ENCODE data around the gene CPXM2. TPM values are rescaled to one million over a fixed set of nuclear protein-coding genes. Genes with fewer than 3 reads are reported as not detected.

CPXM2 gene
- total and polyA plus RNA-seq, 4 donors, result 0.05 to 0.92 (median 0.44) TPM

DNA sequence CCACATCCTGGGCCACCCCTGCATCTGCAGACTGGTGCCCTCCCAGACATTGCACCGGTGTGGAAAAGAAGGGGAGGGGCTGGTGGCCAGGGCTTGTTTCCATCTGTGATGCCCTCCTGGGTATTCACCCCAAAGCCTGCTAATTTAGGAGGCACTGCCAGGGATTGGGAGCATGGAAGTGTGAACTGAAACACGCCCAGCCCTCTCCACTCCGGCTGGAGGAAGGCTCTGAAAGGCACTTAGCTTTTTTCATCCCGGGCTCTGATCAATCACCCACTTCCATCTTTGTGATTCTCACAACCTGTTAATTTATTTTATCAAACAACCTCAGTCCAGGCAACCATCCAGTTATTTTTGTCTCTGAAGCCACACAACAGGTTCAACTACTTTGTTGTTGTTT is 20.9 kb upstream of the CPXM2 start:
- H3K9ac ChIP-seq (ENCODE audit: low read depth in 1 of 2, low read length in 2 of 2), result no peak overlapping the region
- no peak overlapping the region for H3K4me3 ChIP-seq (ENCODE audit: low read depth in 1 of 3, low read length in 3 of 3)
- H3K27ac ChIP-seq (ENCODE audit: low read depth in 1 of 2, low read length in 2 of 2), result no peak overlapping the region
- H3K27me3 ChIP-seq (ENCODE audit: control insufficient read depth in 4 of 4, insufficient read depth in 4 of 4, low read length in 3 of 4), result peaks cover 0 to 8% (median 0%) of the 10 kb centered on the region in 4 donors
- no peak for DNase-seq (ENCODE audit: low spot score)
- H3K9me3 ChIP-seq (ENCODE audit: control insufficient read depth in 4 of 4, low read length in 3 of 4), result no peaks in the 10 kb centered on the region
- H3K36me3 ChIP-seq (ENCODE audit: control insufficient read depth in 4 of 4, insufficient read depth in 3 of 4, low read depth in 1 of 4, low read length in 3 of 4), result no peaks in the 10 kb centered on the region
- no peaks in the 10 kb centered on the region for H3K4me1 ChIP-seq (ENCODE audit: control insufficient read depth in 4 of 4, insufficient read depth in 4 of 4, low read length in 3 of 4)
- no peak for TF ChIP-seq FOXA1 (IDR thresholded peaks at IDR 0.05)
- TF ChIP-seq, protein P1, sequence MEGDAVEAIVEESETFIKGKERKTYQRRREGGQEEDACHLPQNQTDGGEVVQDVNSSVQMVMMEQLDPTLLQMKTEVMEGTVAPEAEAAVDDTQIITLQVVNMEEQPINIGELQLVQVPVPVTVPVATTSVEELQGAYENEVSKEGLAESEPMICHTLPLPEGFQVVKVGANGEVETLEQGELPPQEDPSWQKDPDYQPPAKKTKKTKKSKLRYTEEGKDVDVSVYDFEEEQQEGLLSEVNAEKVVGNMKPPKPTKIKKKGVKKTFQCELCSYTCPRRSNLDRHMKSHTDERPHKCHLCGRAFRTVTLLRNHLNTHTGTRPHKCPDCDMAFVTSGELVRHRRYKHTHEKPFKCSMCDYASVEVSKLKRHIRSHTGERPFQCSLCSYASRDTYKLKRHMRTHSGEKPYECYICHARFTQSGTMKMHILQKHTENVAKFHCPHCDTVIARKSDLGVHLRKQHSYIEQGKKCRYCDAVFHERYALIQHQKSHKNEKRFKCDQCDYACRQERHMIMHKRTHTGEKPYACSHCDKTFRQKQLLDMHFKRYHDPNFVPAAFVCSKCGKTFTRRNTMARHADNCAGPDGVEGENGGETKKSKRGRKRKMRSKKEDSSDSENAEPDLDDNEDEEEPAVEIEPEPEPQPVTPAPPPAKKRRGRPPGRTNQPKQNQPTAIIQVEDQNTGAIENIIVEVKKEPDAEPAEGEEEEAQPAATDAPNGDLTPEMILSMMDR (IDR thresholded peaks at IDR 0.05; ENCODE audit: low read depth, low read length, missing input control), result no peak
- TF ChIP-seq, protein P2, sequence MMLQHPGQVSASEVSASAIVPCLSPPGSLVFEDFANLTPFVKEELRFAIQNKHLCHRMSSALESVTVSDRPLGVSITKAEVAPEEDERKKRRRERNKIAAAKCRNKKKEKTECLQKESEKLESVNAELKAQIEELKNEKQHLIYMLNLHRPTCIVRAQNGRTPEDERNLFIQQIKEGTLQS (IDR thresholded peaks at IDR 0.05), result no peak
- no peak for TF ChIP-seq EGR1 (IDR thresholded peaks at IDR 0.05; ENCODE audit: low read depth in 2 of 2)
- no peak for TF ChIP-seq HNF4A (conservative IDR thresholded peaks at IDR 0.05)
- no peak for TF ChIP-seq NR2F2 (IDR thresholded peaks at IDR 0.05)
- WGBS, result 68% methylated on average over 4 of the region's 4 CpGs

DNA sequence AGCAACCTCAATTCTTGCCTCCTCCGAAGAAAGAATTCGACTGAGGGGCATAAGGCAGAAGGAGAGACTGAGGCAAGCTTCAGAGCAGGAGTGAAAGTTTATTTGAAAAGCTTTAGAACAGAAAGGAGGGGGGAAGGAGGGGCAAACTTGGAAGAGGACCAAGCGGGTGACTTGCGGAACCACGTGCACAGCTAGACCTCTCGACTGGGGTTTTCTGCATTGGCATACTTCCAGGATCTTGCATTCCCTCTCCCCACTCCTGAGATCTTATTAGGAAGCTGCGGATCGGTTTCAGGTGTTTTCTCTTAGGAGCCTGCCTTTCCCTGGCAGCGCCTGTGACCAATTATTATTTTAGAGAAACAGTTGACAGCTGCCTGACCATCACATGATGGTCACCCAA is 20.3 kb upstream of the CPXM2 start:
- Histone ChIP-seq H3K27me3 (ENCODE audit: control insufficient read depth in 4 of 4, insufficient read depth in 4 of 4, low read length in 3 of 4) (peaks cover 0 to 8% (median 0%) of the 10 kb centered on the region in 4 donors), H3K27ac (ENCODE audit: low read depth in 1 of 2, low read length in 2 of 2) (no peak overlapping the region), H3K4me1 (ENCODE audit: control insufficient read depth in 4 of 4, insufficient read depth in 4 of 4, low read length in 3 of 4) (no peaks in the 10 kb centered on the region), H3K36me3 (ENCODE audit: control insufficient read depth in 4 of 4, insufficient read depth in 3 of 4, low read depth in 1 of 4, low read length in 3 of 4) (no peaks in the 10 kb centered on the region), H3K4me3 (ENCODE audit: low read depth in 1 of 3, low read length in 3 of 3) (no peak overlapping the region), H3K9ac (ENCODE audit: low read depth in 1 of 2, low read length in 2 of 2) (no peak overlapping the region), H3K9me3 (ENCODE audit: control insufficient read depth in 4 of 4, low read length in 3 of 4) (no peaks in the 10 kb centered on the region)
- 60% methylated on average over 9 of the region's 9 CpGs for WGBS
- no peak for DNase-seq (ENCODE audit: low spot score)
- TF ChIP-seq, protein P3, sequence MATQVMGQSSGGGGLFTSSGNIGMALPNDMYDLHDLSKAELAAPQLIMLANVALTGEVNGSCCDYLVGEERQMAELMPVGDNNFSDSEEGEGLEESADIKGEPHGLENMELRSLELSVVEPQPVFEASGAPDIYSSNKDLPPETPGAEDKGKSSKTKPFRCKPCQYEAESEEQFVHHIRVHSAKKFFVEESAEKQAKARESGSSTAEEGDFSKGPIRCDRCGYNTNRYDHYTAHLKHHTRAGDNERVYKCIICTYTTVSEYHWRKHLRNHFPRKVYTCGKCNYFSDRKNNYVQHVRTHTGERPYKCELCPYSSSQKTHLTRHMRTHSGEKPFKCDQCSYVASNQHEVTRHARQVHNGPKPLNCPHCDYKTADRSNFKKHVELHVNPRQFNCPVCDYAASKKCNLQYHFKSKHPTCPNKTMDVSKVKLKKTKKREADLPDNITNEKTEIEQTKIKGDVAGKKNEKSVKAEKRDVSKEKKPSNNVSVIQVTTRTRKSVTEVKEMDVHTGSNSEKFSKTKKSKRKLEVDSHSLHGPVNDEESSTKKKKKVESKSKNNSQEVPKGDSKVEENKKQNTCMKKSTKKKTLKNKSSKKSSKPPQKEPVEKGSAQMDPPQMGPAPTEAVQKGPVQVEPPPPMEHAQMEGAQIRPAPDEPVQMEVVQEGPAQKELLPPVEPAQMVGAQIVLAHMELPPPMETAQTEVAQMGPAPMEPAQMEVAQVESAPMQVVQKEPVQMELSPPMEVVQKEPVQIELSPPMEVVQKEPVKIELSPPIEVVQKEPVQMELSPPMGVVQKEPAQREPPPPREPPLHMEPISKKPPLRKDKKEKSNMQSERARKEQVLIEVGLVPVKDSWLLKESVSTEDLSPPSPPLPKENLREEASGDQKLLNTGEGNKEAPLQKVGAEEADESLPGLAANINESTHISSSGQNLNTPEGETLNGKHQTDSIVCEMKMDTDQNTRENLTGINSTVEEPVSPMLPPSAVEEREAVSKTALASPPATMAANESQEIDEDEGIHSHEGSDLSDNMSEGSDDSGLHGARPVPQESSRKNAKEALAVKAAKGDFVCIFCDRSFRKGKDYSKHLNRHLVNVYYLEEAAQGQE (IDR thresholded peaks at IDR 0.05), result no peak
- TF ChIP-seq, protein P2 (IDR thresholded peaks at IDR 0.05), result no peak
- TF ChIP-seq, protein P1 (IDR thresholded peaks at IDR 0.05; ENCODE audit: low read depth, low read length, missing input control), result no peak
- TF ChIP-seq, protein P4, sequence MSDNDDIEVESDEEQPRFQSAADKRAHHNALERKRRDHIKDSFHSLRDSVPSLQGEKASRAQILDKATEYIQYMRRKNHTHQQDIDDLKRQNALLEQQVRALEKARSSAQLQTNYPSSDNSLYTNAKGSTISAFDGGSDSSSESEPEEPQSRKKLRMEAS (IDR thresholded peaks at IDR 0.05), result no peak
- no peak for TF ChIP-seq GABPA (IDR thresholded peaks at IDR 0.05 in 1 of 2, conservative IDR thresholded peaks at IDR 0.05 in 1 of 2)
